ENCODE data around the gene UBE3C.
"Not testable (repeated sequence)": the region's sequence is repeated elsewhere in the genome, so short reads cannot be mapped to it uniquely, and the experiment has no call there.

UBE3C gene

GRCh38 chr7:157097056-157097329 is 41.7 kb upstream of the UBE3C start:
- Histone ChIP-seq H3K4me2 (ENCODE audit: low read length) (no peak overlapping the region), H3K4me1 (no peaks in the 10 kb centered on the region), H3K79me2 (no peaks in the 10 kb centered on the region), H3K4me3 (ENCODE audit: low read depth, low read length) (no peak overlapping the region), H2AFZ (no peak overlapping the region), H3K27ac (no peak overlapping the region), H3K9me3 (ENCODE audit: control insufficient read depth, low read length) (no peaks in the 10 kb centered on the region), H3K36me3 (ENCODE audit: control insufficient read depth, insufficient read depth, low read length) (no peaks in the 10 kb centered on the region), H3K9ac (no peak overlapping the region), H3K27me3 (ENCODE audit: control insufficient read depth, insufficient read depth, low read length) (no peaks in the 10 kb centered on the region)
- no peak for TF ChIP-seq CTCF (IDR thresholded peaks at IDR 0.05)

GRCh38 chr7:157097569-157097968 is 41.2 kb upstream of the UBE3C start:
- Histone ChIP-seq H2AFZ (no peak overlapping the region), H3K4me1 (no peaks in the 10 kb centered on the region), H3K27ac (no peak overlapping the region), H3K36me3 (ENCODE audit: control insufficient read depth, insufficient read depth, low read length) (no peaks in the 10 kb centered on the region), H3K27me3 (ENCODE audit: control insufficient read depth, insufficient read depth, low read length) (no peaks in the 10 kb centered on the region), H3K4me3 (ENCODE audit: low read depth, low read length) (no peak overlapping the region), H3K79me2 (no peaks in the 10 kb centered on the region), H3K9ac (no peak overlapping the region), H3K4me2 (ENCODE audit: low read length) (no peak overlapping the region), H3K9me3 (ENCODE audit: control insufficient read depth, low read length) (no peaks in the 10 kb centered on the region)
- no peak for TF ChIP-seq CTCF (IDR thresholded peaks at IDR 0.05)

GRCh38 chr7:157100005-157100404 is 38.7 kb upstream of the UBE3C start:
- H3K4me1 ChIP-seq; H3K27ac ChIP-seq; H3K79me2 ChIP-seq; H3K4me3 ChIP-seq (ENCODE audit: low read depth, low read length); H3K9ac ChIP-seq; H3K36me3 ChIP-seq (ENCODE audit: control insufficient read depth, insufficient read depth, low read length); H2AFZ ChIP-seq; H3K9me3 ChIP-seq (ENCODE audit: control insufficient read depth, low read length); H3K27me3 ChIP-seq (ENCODE audit: control insufficient read depth, insufficient read depth, low read length); H3K4me2 ChIP-seq (ENCODE audit: low read length): not testable (repeated sequence)

GRCh38 chr7:157103641-157104040 is 35.1 kb upstream of the UBE3C start:
- H3K9me3 ChIP-seq (ENCODE audit: control insufficient read depth, low read length); H3K79me2 ChIP-seq; H2AFZ ChIP-seq; H3K36me3 ChIP-seq (ENCODE audit: control insufficient read depth, insufficient read depth, low read length); H3K4me1 ChIP-seq; H3K27me3 ChIP-seq (ENCODE audit: control insufficient read depth, insufficient read depth, low read length); H3K4me2 ChIP-seq (ENCODE audit: low read length); H3K27ac ChIP-seq; H3K4me3 ChIP-seq (ENCODE audit: low read depth, low read length); H3K9ac ChIP-seq: not testable (repeated sequence)

GRCh38 chr7:157111311-157111710 is 27.4 kb upstream of the UBE3C start:
- no peaks in the 10 kb centered on the region for H3K79me2 ChIP-seq
- no peaks in the 10 kb centered on the region for H3K4me1 ChIP-seq
- no peaks in the 10 kb centered on the region for H3K9me3 ChIP-seq (ENCODE audit: control insufficient read depth, low read length)
- TF ChIP-seq CTCF (IDR thresholded peaks at IDR 0.05): no peak
- H3K4me2 ChIP-seq (ENCODE audit: low read length): no peak overlapping the region
- no peak overlapping the region for H3K4me3 ChIP-seq (ENCODE audit: low read depth, low read length)
- H3K9ac ChIP-seq: no peak overlapping the region
- H3K36me3 ChIP-seq (ENCODE audit: control insufficient read depth, insufficient read depth, low read length): no peaks in the 10 kb centered on the region
- no peak overlapping the region for H2AFZ ChIP-seq
- no peaks in the 10 kb centered on the region for H3K27me3 ChIP-seq (ENCODE audit: control insufficient read depth, insufficient read depth, low read length)
- no peak overlapping the region for H3K27ac ChIP-seq

GRCh38 chr7:157112706-157113105 is 26.0 kb upstream of the UBE3C start:
- no peak for TF ChIP-seq CTCF (IDR thresholded peaks at IDR 0.05)
- H3K27ac ChIP-seq: no peak overlapping the region
- no peaks in the 10 kb centered on the region for H3K27me3 ChIP-seq (ENCODE audit: control insufficient read depth, insufficient read depth, low read length)
- H3K79me2 ChIP-seq: no peaks in the 10 kb centered on the region
- no peak overlapping the region for H3K4me2 ChIP-seq (ENCODE audit: low read length)
- no peaks in the 10 kb centered on the region for H3K4me1 ChIP-seq
- no peak overlapping the region for H2AFZ ChIP-seq
- no peak overlapping the region for H3K4me3 ChIP-seq (ENCODE audit: low read depth, low read length)
- no peaks in the 10 kb centered on the region for H3K36me3 ChIP-seq (ENCODE audit: control insufficient read depth, insufficient read depth, low read length)
- no peak overlapping the region for H3K9ac ChIP-seq
- no peaks in the 10 kb centered on the region for H3K9me3 ChIP-seq (ENCODE audit: control insufficient read depth, low read length)

Measured in parathyroid adenoma (tissue), 2 donors.